HCT116 (cell line): ENCODE results near the gene HFE. TPM values are rescaled to one million over a fixed set of nuclear protein-coding genes. Genes with fewer than 3 reads are reported as not detected.

Experiments
- ATAC-seq: fragments of 200-7000 bp; cut with Tn5 transposase; 2 replicates; pipeline ENCODE4 v1.9.1; 2020; ENCODE audit warnings: mild to moderate bottlenecking, moderate library complexity
- BruUV-seq: library from RNA; stranded (reverse); fragments of 400-500 nt; replicated peaks from 2 replicates; lab custom pipeline; 2021; lab: Mats Ljungman, UMichigan
- CTCF ChIA-PET: fragments of 300-600 bp; sonication (Branson Sonifier 250); formaldehyde crosslinking; loops from one replicate; lab custom pipeline; 2021; ENCODE audit warnings: antibody characterized with exemption; lab: Charles Lee
- POLR2A ChIA-PET: fragments of 300-600, 350-600 bp; sonication (Branson Sonifier 250); formaldehyde crosslinking; loops from one replicate; lab custom pipeline; 2021; ENCODE audit warnings: antibody characterized with exemption; lab: Charles Lee
- RAD21 ChIA-PET, 2 experiments: fragments of 300-600 bp; sonication (Branson Sonifier 250); formaldehyde crosslinking; loops; one replicate each; lab custom pipeline; 2023; ENCODE audit warnings: low total read pairs in 2 of 2; ENCODE audit not compliant: uncharacterized antibody in 2 of 2, unreplicated experiment in 2 of 2, low non-redundant PET in 1 of 2; lab: Charles Lee
- DNase-seq: peaks from one replicate; pipeline ENCODE4 v3.0.0-alpha.2; 2010; ENCODE audit warnings: low read depth, low spot score
- H2AFZ ChIP-seq: fragments of 200-600 bp; shearing (Covaris generic), sonication (generic); 2 replicates; pipeline ENCODE4 v1.6.1; 2017; ENCODE audit warnings: low read depth, mixed run types, mixed read lengths, antibody characterized with exemption, low read length; ENCODE audit not compliant: poor library complexity, severe bottlenecking
- H3K27ac ChIP-seq: 2 replicates; pipeline ENCODE4 v1.5.1; 2012; ENCODE audit warnings: low read depth, low read length
- H3K27me3 ChIP-seq: fragments of 200-600 bp; sonication (generic); 2 replicates; pipeline ENCODE4 v1.6.1; 2016; ENCODE audit warnings: mixed run types, low read length, mixed read lengths; ENCODE audit not compliant: insufficient read depth
- H3K36me3 ChIP-seq, 2 experiments: fragments of 200-500 bp in 1 of 2; fragments of 200-600 bp in 1 of 2; sonication (Bioruptor generic) in 1 of 2; sonication (generic) in 1 of 2; 2 replicates each; pipeline versions ENCODE4 v1.5.1 to v1.6.1; 2014 to 2016; ENCODE audit warnings: low read length in 2 of 2, inconsistent platforms in 1 of 2, mixed read lengths in 1 of 2, mixed run types in 1 of 2; ENCODE audit not compliant: insufficient read depth in 2 of 2, control insufficient read depth in 1 of 2
- H3K4me1 ChIP-seq, 2 experiments: fragments of 200-600 bp in 1 of 2; sonication (generic) in 1 of 2; 2 replicates each; pipeline versions ENCODE4 v1.5.1 to v1.6.1; 2012 to 2017; ENCODE audit warnings: low read length in 2 of 2, inconsistent platforms in 1 of 2, mild to moderate bottlenecking in 1 of 2, mixed read lengths in 1 of 2, mixed run types in 1 of 2, moderate library complexity in 1 of 2; ENCODE audit not compliant: insufficient read depth in 2 of 2, control insufficient read depth in 1 of 2
- H3K4me2 ChIP-seq: fragments of 200-600 bp; sonication (generic); 2 replicates; pipeline ENCODE4 v1.6.1; 2017; ENCODE audit warnings: mixed run types, low read length, mixed read lengths
- H3K4me3 ChIP-seq, 2 experiments: fragments of 200-600 bp in 1 of 2; sonication (generic) in 1 of 2; replicated peaks in 1 of 2; 2 replicates each; pipeline ENCODE4 v1.5.1; 2011 to 2016; ENCODE audit warnings: low read length in 2 of 2, control low read depth in 1 of 2, low read depth in 1 of 2, mild to moderate bottlenecking in 1 of 2, mixed read lengths in 1 of 2, mixed run types in 1 of 2
- H3K79me2 ChIP-seq: fragments of 200-600 bp; sonication (generic); 2 replicates; pipeline ENCODE4 v1.6.1; 2017; ENCODE audit warnings: mild to moderate bottlenecking, mixed run types, low read length, moderate library complexity, mixed read lengths; ENCODE audit not compliant: insufficient read depth
- H3K9ac ChIP-seq: fragments of 200-600 bp; sonication (generic); 2 replicates; pipeline ENCODE4 v1.6.1; 2016; ENCODE audit warnings: low read length, mixed read lengths
- H3K9me2 ChIP-seq: fragments of 200-600 bp; sonication (generic), shearing (Covaris generic); 2 replicates; pipeline ENCODE4 v1.6.1; 2017; ENCODE audit warnings: mixed run types, mild to moderate bottlenecking, moderate library complexity; ENCODE audit not compliant: insufficient read depth
- H3K9me3 ChIP-seq, 2 experiments: fragments of 200-500 bp in 1 of 2; fragments of 200-600 bp in 1 of 2; sonication (Bioruptor generic) in 1 of 2; sonication (generic) in 1 of 2; 2 replicates each; pipeline ENCODE4 v1.6.1; 2014 to 2017; ENCODE audit warnings: low read length in 2 of 2, mixed read lengths in 2 of 2, inconsistent platforms in 1 of 2, low read depth in 1 of 2, mild to moderate bottlenecking in 1 of 2, mixed run types in 1 of 2, moderate library complexity in 1 of 2; ENCODE audit not compliant: control insufficient read depth in 1 of 2, insufficient read depth in 1 of 2
- H4K20me1 ChIP-seq: fragments of 200-600 bp; sonication (generic), shearing (Covaris generic); 2 replicates; pipeline ENCODE4 v1.6.1; 2017; ENCODE audit warnings: mixed run types, mild to moderate bottlenecking, moderate library complexity; ENCODE audit not compliant: insufficient read depth
- CBX3 ChIP-seq: IDR thresholded peaks from 2 replicates; pipeline ENCODE4 v1.6.1; 2012; ENCODE audit warnings: low read depth
- CTCF ChIP-seq, 3 experiments: fragments of 200-600 bp in 1 of 3; sonication (generic) in 1 of 3; IDR thresholded peaks in 2 of 3; conservative IDR thresholded peaks in 1 of 3; 2 replicates each; pipeline ENCODE4 v1.5.1; 2012 to 2017; ENCODE audit warnings: low read depth in 2 of 3, low read length in 2 of 3, antibody characterized with exemption in 1 of 3, borderline replicate concordance in 1 of 3, control low read depth in 1 of 3, mild to moderate bottlenecking in 1 of 3, mixed read lengths in 1 of 3, mixed run types in 1 of 3, moderate library complexity in 1 of 3; ENCODE audit not compliant: insufficient read depth in 1 of 3
- FOSL1 ChIP-seq: IDR thresholded peaks from 2 replicates; pipeline ENCODE4 v1.6.1; 2012; ENCODE audit warnings: low read depth
- RAD21 ChIP-seq: IDR thresholded peaks from 2 replicates; pipeline ENCODE4 v1.6.1; 2012; ENCODE audit warnings: low read depth, mild to moderate bottlenecking
- YY1 ChIP-seq: IDR thresholded peaks from 2 replicates; pipeline ENCODE4 v1.6.1; 2011; ENCODE audit warnings: low read length, low read depth, moderate library complexity, mild to moderate bottlenecking; ENCODE audit not compliant: insufficient replicate concordance; ENCODE audit errors: extremely low read depth
- intact Hi-C: fragments of 100-400 bp; cut with micrococcal nuclease; formaldehyde crosslinking; loops from 2 replicates; pipeline ENCODE4 v1.10.0; 2022
- total RNA-seq: library from RNA; stranded (reverse); gene quantifications from one replicate; pipeline ENCODE4 v1.2.1, GENCODE V29; 2021; ENCODE audit not compliant: unreplicated experiment

HFE gene
- total RNA-seq, 1 experiment from 2014 or later = 9.8 TPM

GRCh38 chr6:26064619-26065257 lies 22.5 kb upstream of the HFE start:
- BruUV-seq = no TSS peak
- ATAC-seq = peak; percentile 74
- no peak overlapping the region for H3K9ac ChIP-seq
- no peaks in the 10 kb centered on the region for H3K9me3 ChIP-seq
- intact Hi-C loops = loop anchor here (10.0 kb wide), 1 partner anchor 510 kb away; no protein-coding TSS in a partner anchor
- CTCF ChIA-PET = interaction anchor here (0.9 to 2.5 kb wide), 2 partner anchors 33 to 39 kb away, joined by 4 to 10 read pairs; no protein-coding TSS in a partner anchor
- H3K36me3 ChIP-seq = no peaks in the 10 kb centered on the region
- H2AFZ ChIP-seq = peak overlapping the region; percentile 44
- no peak overlapping the region for H3K27ac ChIP-seq
- POLR2A ChIA-PET = interaction anchor here (1.3 kb wide), 1 partner anchor 39 kb away, joined by 3 read pairs; a partner anchor contains a TSS
- no peak overlapping the region for H3K4me2 ChIP-seq
- no peaks in the 10 kb centered on the region for H3K9me2 ChIP-seq
- no peaks in the 10 kb centered on the region for H4K20me1 ChIP-seq
- no peaks in the 10 kb centered on the region for H3K79me2 ChIP-seq
- DNase-seq = peak; percentile 54
- peaks cover 14 to 27% of the 10 kb centered on the region in 2 experiments; a peak in 3 of 4 replicates for H3K4me1 ChIP-seq
- TF ChIP-seq CBX3 (peak; percentile 89), FOSL1 (no peak), CTCF (IDR thresholded peaks at IDR 0.05 in 2 of 3, conservative IDR thresholded peaks at IDR 0.05 in 1 of 3; ENCODE audit: borderline replicate concordance in 1 of 3, insufficient read depth in 1 of 3, low read depth in 2 of 3, low read length in 2 of 3) (peak; percentile 59 to 73 (median 61); a peak in 5 of 6 replicates), RAD21 (peak; percentile 76), YY1 (no peak)
- TF ChIP-seq, all 23 proteins: peak for 3
- H3K27me3 ChIP-seq = no peaks in the 10 kb centered on the region
- RAD21 ChIA-PET = no interaction called here
- H3K4me3 ChIP-seq = no peak overlapping the region
